HG03439 (cell line): ENCODE results near the gene FCRL1.
A peak's percentile ranks its signal among the peaks of the same experiment; 100 is the strongest.

Experiments used
- ATAC-seq: cut with Tn5 transposase; IDR thresholded peaks from one replicate; pipeline ENCODE4 v1.9.1; 2021; ENCODE audit warnings: mild to moderate bottlenecking, moderate library complexity; ENCODE audit not compliant: unreplicated experiment

FCRL1 gene

DNA sequence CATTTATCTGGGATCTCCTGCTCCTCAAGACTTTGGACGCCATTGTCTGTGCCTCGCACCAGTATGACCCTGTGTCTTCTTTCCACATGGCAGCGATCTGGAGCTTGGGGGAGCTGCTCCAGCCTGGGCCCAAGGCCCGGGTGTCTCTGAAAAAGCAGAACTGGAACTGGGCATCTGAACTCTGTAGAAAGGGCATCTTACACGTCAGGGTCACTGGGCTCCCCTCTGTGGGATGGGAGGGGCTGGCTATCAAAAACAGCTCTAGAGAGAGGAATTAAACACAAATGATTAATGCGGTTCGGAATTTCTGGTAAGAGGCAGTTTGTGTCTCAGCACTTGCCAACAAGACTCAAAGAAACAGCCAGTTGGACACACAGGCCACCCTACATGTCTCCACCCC is 16.1 kb downstream of the FCRL1 start:
- no peak for ATAC-seq

- no peak for ATAC-seq
Observed at GRCh38 chr1:157799996-157800395, 19.9 kb downstream of the FCRL1 start.

GRCh38 chr1:157798211-157798610 is 21.7 kb downstream of the FCRL1 start:
- no peak for ATAC-seq

- no peak for ATAC-seq
Observed at GRCh38 chr1:157785248-157785647, 34.7 kb downstream of the FCRL1 start.

DNA sequence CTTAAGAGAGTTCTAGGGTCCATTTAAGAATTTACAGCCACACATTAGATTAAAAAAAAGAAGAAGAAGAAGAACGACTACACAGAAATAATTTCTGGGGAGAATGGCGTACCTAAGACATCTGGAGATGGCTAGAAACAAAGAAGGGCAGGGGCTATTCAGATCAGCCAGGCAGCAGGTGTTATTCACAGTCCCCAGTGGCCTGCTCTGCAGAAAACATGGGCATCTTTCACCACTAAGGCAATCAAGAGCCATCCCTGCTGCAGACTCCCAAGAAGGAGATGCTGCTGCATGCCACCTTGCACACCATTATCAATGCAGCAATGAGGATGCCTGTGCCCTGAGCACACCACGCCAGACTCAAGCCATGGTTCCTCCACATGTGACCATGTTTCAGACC is 35.1 kb downstream of the FCRL1 start:
- ATAC-seq, result no peak

DNA sequence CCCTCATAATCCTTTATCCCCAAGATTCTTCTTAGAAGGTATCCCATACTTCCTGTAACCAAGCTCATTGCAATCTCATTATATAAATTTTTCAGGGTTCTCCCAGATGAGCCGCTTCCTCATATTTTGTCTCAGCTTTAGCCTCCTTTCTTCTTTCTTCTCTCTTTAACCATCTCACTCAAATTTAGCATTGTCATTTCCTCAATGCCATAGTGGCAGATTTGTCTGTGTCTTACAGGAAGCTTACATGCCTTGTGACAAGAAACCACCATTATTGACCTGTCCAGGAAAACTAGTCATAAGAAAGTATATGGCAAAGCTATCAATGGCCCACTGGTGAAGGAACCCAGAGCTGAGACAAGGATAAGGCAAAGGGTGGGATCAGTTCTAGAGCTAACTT is 37.0 kb downstream of the FCRL1 start:
- ATAC-seq, result no peak

DNA sequence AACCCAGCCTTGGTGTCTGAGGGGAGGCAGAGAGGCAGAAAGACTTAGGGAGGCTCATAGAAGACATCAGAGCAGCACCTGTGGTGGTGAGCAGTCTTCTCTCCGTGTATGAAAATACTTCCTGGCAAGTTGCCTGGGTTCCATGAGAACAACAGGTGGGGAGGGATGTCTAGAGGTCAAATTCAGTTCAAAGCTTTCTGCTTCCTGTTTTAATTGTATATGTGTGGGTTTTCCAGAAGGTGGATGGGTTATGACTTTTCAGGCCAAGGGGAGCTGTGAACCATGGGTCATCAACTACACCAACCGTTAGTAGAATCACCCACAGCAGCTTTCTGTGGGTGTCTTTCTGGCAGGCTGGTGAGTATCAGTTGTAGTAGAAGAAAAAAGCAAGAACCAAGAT is 38.9 kb downstream of the FCRL1 start:
- ATAC-seq, result peak; percentile 44

GRCh38 chr1:157776971-157777391 is 42.9 kb downstream of the FCRL1 start, which contains the start of gene FCRL2:
Gene FCRL2 (minus strand): TSS chr1:157777132. CDS start chr1:157777073, 59 bp downstream.
- peak; percentile 48 for ATAC-seq

- no peak for ATAC-seq
Observed at GRCh38 chr1:157775101-157775870, 44.6 kb downstream of the FCRL1 start.

- no peak for ATAC-seq
Observed at GRCh38 chr1:157774412-157774811, 45.5 kb downstream of the FCRL1 start.

DNA sequence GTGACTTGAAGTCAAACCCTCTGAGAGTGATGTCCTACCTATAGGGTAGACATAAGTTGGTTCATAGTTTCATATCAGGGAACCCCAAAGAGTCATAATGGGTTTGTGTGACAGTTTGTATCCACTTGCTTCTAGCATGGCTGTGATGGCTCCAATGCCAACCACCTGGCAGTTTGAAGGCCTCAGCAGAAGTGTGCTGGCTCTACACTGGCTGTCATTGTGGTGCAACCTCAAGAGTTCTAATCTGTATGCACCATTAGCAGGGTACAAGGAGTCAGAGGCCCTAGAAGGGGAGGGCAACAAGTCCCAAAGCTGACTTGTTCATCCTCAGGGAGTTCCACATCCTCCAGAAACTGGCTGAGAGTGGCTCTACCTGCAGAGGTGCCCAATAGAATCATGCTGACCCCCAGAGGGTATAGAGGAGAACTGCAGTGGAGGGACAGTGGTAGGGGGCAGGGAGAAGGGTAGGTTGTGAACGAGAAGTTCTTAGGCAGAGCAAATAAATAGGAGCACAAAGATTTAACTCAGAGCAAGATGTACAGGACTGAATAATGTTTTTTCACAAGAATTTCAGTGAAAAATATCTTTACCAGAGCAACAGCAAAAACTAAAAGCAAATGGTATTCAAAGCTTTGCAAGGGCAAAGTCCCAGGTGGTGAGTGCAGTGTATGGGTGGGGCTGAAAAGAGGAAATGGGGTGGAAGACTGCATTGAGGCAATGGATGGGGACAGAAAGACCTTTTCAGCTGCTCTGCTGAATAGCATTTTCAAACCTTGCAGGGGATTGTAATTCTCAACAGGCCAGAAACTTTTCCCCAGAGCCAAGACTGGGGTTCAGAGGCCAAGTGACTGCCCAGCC is 46.2 kb downstream of the FCRL1 start:
- peak; percentile 73 for ATAC-seq

GRCh38 chr1:157771661-157772425 is 48.1 kb downstream of the FCRL1 start:
- ATAC-seq, result no peak

DNA sequence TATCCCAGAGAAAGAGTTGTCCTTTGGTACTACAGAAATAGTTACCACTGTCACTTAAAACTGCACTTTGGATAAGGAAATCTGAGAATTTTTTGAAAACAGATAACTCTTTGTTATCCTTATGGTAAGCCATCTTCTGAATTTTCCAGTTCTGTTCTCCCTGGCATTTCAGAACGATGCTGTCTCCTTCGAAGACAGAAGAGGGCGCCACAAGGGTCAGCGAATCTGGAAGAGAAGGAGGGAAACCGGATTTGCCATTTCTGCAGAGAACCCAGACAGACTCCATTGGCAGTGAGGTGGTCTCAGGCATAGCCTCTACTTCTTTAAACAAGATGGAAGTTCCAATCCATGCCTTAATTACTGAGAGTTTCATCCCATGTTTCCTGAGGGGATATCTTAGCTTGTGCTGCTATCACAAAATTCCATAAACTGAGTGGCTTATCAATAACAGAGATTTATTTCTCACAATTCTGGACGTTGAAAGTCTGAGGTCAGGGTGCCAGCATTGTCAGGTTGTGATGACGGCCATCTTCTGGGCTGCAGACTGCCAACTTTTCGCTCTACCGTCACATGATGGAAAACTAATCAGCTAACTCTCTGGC is 49.4 kb downstream of the FCRL1 start:
- ATAC-seq, result no peak

DNA sequence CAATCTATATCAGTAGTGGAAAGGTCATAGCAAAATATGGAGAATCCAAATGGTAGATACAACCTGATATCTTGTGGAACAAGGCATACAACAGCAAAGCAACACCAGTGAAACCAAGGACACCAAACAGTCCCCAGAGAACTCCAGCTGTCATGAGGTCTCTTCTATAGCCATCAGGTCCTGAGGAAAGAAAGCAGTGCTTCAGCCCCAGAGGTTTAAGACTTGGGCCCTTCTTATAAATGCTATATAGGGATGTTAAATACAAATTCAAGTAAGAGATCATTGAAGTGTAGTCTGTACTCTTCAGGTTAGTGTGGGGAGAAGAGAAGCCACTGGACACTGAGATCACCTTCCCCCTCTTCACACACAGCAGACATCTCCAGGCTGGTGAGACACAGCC is 53.1 kb downstream of the FCRL1 start:
- no peak for ATAC-seq

DNA sequence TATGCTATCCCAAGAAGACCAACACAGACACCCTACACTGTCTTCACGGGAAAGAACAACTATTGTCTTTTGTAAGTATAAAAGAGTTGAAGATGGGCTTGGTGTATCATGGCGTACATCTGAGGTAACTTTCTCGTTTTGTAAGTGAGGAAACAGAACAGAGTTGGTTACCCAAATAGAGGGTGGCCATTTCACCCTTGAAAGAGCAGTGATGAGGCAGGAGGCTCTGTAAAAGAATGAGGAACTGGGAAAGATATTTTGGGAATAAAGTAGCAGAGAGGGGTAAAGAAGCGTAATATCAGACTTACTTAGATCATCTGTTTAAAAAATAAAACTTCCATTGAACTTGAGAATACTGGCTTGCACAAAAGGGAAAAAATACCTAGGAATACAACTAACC is 61.9 kb downstream of the FCRL1 start:
- no peak for ATAC-seq

GRCh38 chr1:157753611-157754010 is 66.3 kb downstream of the FCRL1 start:
- no peak for ATAC-seq

GRCh38 chr1:157751283-157751682 is 68.6 kb downstream of the FCRL1 start:
- ATAC-seq, result no peak

GRCh38 chr1:157748262-157748817 is 71.6 kb downstream of the FCRL1 start:
- no peak for ATAC-seq
